Measurements from ENCODE around the gene EFEMP1.

The EFEMP1 gene

DNA sequence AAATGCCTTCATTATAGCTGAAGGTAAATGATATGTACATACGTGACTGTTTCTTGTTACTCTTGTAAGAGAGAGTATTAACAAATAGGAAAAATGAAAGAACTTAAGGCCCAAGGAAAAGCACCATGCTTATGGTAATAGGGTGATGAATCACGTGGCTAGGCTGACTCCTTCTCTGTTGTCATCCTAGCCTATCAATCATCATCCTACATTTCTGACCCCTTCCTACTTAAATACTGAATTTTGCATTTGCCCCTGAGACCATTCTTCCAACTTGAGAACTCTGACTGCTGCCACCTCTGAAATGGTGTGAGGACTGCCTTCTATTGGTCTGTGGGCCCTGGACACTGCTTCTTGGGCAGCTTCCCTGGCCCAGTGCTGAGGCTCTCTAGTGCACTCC, 28.9 kb downstream of the EFEMP1 start:
- Histone ChIP-seq H3K27ac (replicated peaks) (no peak overlapping the region), H3K27me3 (ENCODE audit: insufficient read depth, poor library complexity, severe bottlenecking) (no peaks in the 10 kb centered on the region), H3K4me3 (replicated peaks; ENCODE audit: insufficient read depth, low read length) (no peak overlapping the region)
- no peak for DNase-seq (ENCODE audit: low read depth in 1 of 2, low spot score in 1 of 2)
- TF ChIP-seq SPI1 (IDR thresholded peaks at IDR 0.05; ENCODE audit: borderline replicate concordance, low read depth), result no peak
- no peak for TF ChIP-seq CTCF (IDR thresholded peaks at IDR 0.05; ENCODE audit: insufficient read depth, low read length)
- TF ChIP-seq POLR2AphosphoS5 (IDR thresholded peaks at IDR 0.05; ENCODE audit: low read depth), result no peak
- no peak for TF ChIP-seq GABPA (IDR thresholded peaks at IDR 0.05; ENCODE audit: low read depth)
- TF ChIP-seq REST (IDR thresholded peaks at IDR 0.05; ENCODE audit: insufficient replicate concordance, low read depth), result no peak

GRCh38 chr2:55891671-55892094, 31.9 kb downstream of the EFEMP1 start:
- Histone ChIP-seq H3K27me3 (ENCODE audit: insufficient read depth, poor library complexity, severe bottlenecking) (no peaks in the 10 kb centered on the region), H3K4me3 (replicated peaks; ENCODE audit: insufficient read depth, low read length) (no peak overlapping the region), H3K27ac (replicated peaks) (no peak overlapping the region)
- no peak for DNase-seq (ENCODE audit: low read depth in 1 of 2, low spot score in 1 of 2)
- TF ChIP-seq CTCF (IDR thresholded peaks at IDR 0.05; ENCODE audit: insufficient read depth, low read length) (no peak), POLR2AphosphoS5 (IDR thresholded peaks at IDR 0.05; ENCODE audit: low read depth) (no peak), SPI1 (IDR thresholded peaks at IDR 0.05; ENCODE audit: borderline replicate concordance, low read depth) (no peak), REST (IDR thresholded peaks at IDR 0.05; ENCODE audit: insufficient replicate concordance, low read depth) (no peak), GABPA (IDR thresholded peaks at IDR 0.05; ENCODE audit: low read depth) (no peak)

DNA sequence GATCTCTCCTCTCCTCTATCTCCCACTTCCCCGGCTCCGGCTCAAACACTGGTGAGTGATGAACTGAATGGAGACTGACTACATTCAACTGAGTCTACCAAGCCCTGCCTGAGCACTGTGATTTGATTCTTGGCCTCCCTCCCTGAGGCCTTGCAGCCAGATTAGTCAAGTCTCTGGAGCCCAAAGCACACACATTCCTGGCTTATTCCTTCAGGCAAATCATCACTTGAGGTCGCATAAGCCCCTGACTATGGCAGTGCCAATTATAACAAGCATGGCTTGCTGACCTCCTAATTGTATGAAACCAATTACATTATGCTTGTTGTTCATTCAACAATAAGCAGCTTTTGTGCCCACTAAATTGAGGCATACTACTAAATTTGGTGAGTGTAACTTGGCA, 34.6 kb downstream of the EFEMP1 start:
- no peak for DNase-seq (ENCODE audit: low read depth in 1 of 2, low spot score in 1 of 2)
- Histone ChIP-seq H3K27me3 (ENCODE audit: insufficient read depth, poor library complexity, severe bottlenecking) (no peaks in the 10 kb centered on the region), H3K27ac (replicated peaks) (no peak overlapping the region), H3K4me3 (replicated peaks; ENCODE audit: insufficient read depth, low read length) (no peak overlapping the region)
- no peak for TF ChIP-seq GABPA (IDR thresholded peaks at IDR 0.05; ENCODE audit: low read depth)
- TF ChIP-seq REST (IDR thresholded peaks at IDR 0.05; ENCODE audit: insufficient replicate concordance, low read depth), result no peak
- no peak for TF ChIP-seq POLR2AphosphoS5 (IDR thresholded peaks at IDR 0.05; ENCODE audit: low read depth)
- no peak for TF ChIP-seq SPI1 (IDR thresholded peaks at IDR 0.05; ENCODE audit: borderline replicate concordance, low read depth)
- no peak for TF ChIP-seq CTCF (IDR thresholded peaks at IDR 0.05; ENCODE audit: insufficient read depth, low read length)

Data from HL-60 (cell line).